CD4-positive, alpha-beta T cell treated with Interleukin-4 for 1 hour (primary cell): ENCODE data around the gene GHR.

ENCODE experiments used
- DNase-seq, 2 donors: peaks; one replicate each; pipeline ENCODE4 v3.0.0-alpha.2; 2020 to 2022

The GHR gene

GRCh38 chr5:42612750-42613366, 189.6 kb downstream of the GHR start:
- DNase-seq = no peak

DNA sequence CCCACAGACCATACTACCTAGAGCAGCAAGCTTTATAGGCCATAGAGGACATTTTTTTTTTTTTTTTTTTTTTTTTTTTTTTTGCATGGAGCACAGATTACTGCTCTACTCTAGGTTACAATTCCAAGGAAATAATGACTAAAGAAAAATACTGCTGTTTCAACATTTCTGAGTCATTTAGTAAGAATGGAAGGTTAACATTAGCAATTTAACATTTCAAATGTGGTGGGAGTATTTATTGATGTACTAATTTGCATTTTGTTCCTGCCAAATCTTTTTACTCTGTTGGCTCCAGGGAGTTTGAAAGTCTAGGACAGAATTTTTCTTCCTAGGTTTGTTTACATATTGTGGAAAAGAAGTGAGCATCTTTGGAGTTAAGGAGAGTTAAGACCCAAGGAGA, 191.3 kb downstream of the GHR start:
- DNase-seq = no peak

DNA sequence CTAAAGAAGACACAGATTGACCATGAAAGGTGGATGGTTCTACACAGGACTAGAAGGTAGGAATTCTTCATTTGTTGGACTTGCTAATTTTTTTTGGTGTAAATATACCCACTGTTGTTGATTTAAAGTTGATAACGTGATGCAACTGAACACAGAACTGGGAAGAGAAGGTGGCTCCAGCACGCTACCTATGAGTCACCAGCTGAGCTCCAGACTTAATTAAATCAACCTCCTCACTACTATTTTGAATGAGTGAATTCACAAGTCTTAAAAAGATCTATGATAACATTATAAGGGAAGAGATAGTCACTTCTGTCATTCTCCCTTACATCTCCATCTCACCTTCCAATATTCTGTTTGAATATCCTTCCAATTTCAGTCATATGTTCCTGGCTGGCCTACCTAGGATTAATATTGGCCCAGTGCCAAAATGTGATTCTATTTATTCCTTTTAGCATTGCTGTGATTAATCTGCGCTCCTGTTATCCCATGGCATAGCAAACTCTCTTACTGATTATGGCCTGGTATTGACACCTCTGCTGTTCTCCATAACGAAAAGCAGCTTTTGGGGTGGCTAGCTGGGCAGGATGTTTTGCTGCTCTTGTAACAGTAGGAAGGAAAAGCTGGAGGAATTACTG, 197.5 kb downstream of the GHR start:
- no peak for DNase-seq

DNA sequence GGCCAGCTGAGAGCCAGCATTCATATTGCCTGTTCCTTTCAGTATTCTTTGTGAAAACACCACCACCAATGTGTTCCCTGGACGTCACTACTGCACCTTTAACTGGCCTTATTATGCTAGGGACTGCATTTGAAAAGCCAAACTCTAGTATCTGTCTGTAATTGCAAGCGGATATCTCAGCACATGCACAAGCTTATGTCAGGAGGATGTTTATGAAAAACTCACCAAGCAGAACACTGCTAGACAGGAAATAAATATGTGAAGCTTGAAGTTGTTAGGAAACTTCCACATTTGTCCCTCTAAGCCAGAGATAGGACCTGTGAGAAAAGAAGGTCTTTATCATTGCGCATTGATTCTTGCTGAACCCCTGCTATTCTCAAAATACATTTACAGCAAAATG, 198.0 kb downstream of the GHR start:
- no peak for DNase-seq

- no peak for DNase-seq
These were observed 198.4 kb downstream of the GHR start for GRCh38 chr5:42621662-42622061.

DNA sequence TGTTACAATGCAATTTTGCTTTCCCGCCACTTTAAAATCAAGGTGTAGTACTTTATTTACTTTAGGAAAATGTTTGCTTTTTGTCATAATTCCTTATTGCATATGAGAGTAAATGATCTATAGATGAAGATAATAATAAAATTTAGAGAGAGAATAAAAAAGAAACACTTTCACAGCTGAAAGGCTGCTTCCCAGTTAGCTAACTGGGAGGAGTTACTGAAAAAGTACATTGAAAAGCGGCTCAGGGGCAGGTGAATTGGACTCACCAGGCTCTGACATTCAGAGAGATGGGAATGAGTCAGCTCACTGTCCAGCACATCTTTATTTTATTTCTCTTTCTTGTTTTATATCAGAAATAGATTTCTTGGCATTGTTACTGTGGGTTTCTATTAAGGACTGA, 201.7 kb downstream of the GHR start:
- no peak for DNase-seq

GRCh38 chr5:42626462-42626861, 203.2 kb downstream of the GHR start:
- no peak for DNase-seq

- DNase-seq = no peak
These were observed 205.6 kb downstream of the GHR start for GRCh38 chr5:42628821-42629220.

DNA sequence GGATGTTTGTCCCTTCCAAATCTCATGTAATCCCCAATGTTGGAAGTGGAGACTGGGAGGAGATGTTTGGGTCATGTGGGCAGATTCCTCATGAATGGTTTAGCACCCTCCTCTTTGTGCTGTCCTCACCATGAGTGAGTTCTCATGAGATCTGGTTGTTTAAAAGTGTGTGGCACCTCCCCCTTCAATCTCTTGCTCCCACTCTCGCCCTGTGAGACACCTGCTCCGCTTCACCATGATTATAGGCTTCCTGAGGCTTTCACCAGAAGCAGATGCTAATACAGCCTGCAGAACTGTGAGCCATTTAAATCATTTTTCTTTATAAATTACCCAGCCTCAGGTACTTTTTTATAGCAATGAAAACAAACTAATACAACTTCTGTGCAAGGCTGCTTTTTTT, 206.0 kb downstream of the GHR start:
- DNase-seq = no peak

- DNase-seq = no peak
These were observed 208.0 kb downstream of the GHR start for GRCh38 chr5:42631241-42631640.

DNA sequence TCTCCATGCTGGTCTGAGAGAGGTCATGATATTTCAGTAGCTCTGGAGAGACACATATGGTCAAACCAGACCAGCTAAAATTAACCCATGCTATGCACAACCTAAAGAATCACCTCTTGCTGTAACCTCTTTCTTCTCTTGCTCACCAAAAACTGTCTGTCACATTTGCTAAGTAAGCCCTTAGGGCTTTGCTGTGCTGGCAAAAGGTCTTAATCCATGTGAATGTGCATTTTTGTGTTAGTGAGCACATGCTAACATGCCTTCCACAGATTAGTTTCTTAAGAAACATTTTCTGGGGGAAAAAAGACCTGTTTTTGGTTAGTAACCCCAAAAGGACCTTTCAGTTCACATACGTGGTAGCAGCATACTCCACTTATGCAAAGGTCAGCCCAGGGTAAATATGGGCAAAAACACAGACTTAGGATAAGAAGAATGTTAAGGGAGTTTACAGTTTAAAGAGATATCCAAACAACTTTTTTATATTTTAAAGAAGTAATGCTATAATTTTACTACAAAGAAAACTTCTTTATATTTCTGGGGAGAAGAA, 209.2 kb downstream of the GHR start:
- DNase-seq = no peak

- DNase-seq = no peak
These were observed 211.3 kb downstream of the GHR start for GRCh38 chr5:42634575-42634974.

GRCh38 chr5:42636425-42636824, 213.2 kb downstream of the GHR start:
- no peak for DNase-seq

DNA sequence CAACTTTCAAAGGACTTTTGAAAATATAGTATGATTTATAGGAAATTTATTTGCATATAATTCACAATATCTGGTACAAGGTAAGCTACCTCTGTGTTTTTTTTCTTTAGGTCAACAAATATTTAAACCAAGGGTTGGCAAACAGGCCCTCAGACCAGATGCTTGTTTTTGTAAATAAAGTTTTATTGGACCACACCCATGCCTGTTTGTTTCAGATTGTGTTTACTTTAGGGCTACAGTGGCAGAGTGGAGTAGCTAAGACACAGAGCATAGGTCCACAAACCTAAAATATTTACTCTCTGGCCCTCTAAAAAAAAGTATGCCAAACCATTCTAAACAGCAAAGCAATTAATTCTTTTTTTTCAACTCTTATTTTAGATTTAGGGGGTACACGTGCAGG, 213.7 kb downstream of the GHR start:
- no peak for DNase-seq

- DNase-seq = no peak
These were observed 215.7 kb downstream of the GHR start for GRCh38 chr5:42638972-42639371.

- no peak for DNase-seq
These were observed 217.6 kb downstream of the GHR start for GRCh38 chr5:42640835-42641234.

GRCh38 chr5:42641336-42642005, 218.2 kb downstream of the GHR start:
- DNase-seq = no peak

GRCh38 chr5:42642006-42642405, 218.8 kb downstream of the GHR start:
- no peak for DNase-seq

DNA sequence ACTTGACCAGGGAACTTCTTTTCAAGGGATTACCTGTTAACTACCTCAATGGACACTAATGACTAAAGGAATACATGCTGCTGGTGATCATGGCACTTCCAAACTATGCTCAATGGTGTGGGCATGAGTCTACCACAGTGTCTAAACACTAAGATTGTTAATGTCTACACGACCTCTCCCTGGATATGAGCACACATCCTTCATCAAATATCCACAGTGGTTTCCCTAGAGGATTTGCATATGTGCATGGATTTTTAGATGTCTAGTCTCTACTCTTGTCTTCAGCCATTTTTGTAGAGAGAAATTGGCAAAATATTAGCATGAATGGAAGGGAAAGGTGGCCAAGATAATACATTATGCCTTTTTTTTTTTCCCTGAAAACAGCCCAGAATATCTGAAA, 220.1 kb downstream of the GHR start:
- DNase-seq = no peak

- no peak for DNase-seq
These were observed 221.9 kb downstream of the GHR start for GRCh38 chr5:42645138-42645537.

DNA sequence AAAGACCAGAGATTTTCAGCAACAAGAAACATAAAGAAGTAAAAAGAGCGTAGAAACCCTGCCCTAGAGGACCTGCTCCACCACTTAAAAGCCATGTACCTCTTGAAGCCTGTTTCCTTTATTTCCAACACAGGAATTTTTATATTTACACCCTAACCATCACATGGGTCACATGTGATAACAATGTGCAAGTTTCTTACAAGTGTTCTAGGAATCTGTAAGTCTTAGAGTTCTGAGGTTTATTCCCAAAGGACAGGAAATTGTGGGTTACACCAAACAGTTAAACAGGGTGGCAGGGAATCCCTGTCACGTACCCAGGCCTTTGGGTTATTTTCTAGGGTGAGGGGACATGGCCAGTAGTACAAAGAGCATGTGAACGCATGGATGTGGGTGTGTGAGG, 224.8 kb downstream of the GHR start:
- DNase-seq = no peak

GRCh38 chr5:42648915-42649314, 225.7 kb downstream of the GHR start:
- no peak for DNase-seq

DNA sequence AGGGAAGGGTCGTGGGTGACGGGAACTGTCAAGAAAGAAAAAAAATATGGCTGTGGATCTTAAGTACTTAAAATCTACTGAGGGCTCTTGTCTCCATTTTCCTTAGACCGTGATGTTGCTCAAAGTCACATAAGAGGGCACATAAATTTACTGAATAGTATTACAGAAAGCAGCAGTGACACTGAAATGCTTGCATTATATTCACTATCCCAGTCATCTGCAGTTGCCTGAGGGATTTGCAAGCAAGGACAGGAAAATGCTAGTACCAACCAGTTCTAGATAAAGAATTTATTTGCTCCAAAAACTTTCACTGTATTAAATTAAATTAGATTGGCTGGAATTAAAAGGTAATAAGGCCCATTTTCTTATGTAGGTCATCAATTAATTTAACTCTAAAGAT, 226.8 kb downstream of the GHR start:
- no peak for DNase-seq

- DNase-seq = no peak
These were observed 230.5 kb downstream of the GHR start for GRCh38 chr5:42653705-42654104.
